OCI-LY7 (cell line): ENCODE measurements around the gene DBNDD2.

Experiments
- EZH2phosphoT487 ChIP-seq: fragments of 200-600 bp; sonication (generic); IDR thresholded peaks from 2 replicates; pipeline ENCODE4 v1.6.1; 2018; ENCODE audit warnings: low read depth, borderline replicate concordance, mild to moderate bottlenecking, mixed run types, antibody characterized with exemption, low read length, moderate library complexity, mixed read lengths
- TF ChIP-seq, protein P1 (sequence below): fragments of 200-600 bp; sonication (generic); conservative IDR thresholded peaks from 2 replicates; pipeline ENCODE4 v1.5.1; 2014; ENCODE audit warnings: mild to moderate bottlenecking, antibody characterized with exemption, low read length, moderate library complexity, mixed read lengths

DNA sequence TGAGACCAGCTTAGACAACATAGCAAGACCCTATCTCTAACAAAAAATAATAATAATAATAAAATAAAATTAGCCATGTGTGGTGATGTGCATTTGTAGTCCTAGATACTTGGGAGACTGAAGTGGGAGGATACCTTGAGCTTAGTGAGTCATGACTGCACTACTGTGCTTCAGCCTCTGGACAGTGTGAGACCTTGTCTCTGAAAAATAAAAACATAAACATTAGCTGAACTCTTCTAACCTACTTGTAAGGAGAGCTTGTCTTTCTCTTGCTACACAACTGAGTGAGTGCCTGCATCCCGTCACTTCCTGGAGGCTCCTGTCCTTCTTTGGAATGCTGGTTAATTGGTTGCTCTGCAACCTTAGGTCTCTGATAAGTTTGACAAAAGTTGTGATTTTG, 5.1 kb upstream of the DBNDD2 start:
- TF ChIP-seq, protein P1, sequence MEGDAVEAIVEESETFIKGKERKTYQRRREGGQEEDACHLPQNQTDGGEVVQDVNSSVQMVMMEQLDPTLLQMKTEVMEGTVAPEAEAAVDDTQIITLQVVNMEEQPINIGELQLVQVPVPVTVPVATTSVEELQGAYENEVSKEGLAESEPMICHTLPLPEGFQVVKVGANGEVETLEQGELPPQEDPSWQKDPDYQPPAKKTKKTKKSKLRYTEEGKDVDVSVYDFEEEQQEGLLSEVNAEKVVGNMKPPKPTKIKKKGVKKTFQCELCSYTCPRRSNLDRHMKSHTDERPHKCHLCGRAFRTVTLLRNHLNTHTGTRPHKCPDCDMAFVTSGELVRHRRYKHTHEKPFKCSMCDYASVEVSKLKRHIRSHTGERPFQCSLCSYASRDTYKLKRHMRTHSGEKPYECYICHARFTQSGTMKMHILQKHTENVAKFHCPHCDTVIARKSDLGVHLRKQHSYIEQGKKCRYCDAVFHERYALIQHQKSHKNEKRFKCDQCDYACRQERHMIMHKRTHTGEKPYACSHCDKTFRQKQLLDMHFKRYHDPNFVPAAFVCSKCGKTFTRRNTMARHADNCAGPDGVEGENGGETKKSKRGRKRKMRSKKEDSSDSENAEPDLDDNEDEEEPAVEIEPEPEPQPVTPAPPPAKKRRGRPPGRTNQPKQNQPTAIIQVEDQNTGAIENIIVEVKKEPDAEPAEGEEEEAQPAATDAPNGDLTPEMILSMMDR: no peak
- TF ChIP-seq EZH2phosphoT487: no peak
